Cardiac ventricle fibroblast (primary cell): ENCODE data around the gene RASGRP4. TPM values are rescaled to one million over a fixed set of nuclear protein-coding genes. Genes with fewer than 3 reads are reported as not detected.

Experiments
- total RNA-seq: library from RNA; depleted of rRNA; stranded (reverse); fragments of >200 nt; gene quantifications from 2 replicates; pipeline ENCODE4 v1.2.3, GENCODE V29; 2015

RASGRP4 gene, protein sequence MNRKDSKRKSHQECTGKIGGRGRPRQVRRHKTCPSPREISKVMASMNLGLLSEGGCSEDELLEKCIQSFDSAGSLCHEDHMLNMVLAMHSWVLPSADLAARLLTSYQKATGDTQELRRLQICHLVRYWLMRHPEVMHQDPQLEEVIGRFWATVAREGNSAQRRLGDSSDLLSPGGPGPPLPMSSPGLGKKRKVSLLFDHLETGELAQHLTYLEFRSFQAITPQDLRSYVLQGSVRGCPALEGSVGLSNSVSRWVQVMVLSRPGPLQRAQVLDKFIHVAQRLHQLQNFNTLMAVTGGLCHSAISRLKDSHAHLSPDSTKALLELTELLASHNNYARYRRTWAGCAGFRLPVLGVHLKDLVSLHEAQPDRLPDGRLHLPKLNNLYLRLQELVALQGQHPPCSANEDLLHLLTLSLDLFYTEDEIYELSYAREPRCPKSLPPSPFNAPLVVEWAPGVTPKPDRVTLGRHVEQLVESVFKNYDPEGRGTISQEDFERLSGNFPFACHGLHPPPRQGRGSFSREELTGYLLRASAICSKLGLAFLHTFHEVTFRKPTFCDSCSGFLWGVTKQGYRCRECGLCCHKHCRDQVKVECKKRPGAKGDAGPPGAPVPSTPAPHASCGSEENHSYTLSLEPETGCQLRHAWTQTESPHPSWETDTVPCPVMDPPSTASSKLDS
- total RNA-seq = not detected in 2 replicates

DNA sequence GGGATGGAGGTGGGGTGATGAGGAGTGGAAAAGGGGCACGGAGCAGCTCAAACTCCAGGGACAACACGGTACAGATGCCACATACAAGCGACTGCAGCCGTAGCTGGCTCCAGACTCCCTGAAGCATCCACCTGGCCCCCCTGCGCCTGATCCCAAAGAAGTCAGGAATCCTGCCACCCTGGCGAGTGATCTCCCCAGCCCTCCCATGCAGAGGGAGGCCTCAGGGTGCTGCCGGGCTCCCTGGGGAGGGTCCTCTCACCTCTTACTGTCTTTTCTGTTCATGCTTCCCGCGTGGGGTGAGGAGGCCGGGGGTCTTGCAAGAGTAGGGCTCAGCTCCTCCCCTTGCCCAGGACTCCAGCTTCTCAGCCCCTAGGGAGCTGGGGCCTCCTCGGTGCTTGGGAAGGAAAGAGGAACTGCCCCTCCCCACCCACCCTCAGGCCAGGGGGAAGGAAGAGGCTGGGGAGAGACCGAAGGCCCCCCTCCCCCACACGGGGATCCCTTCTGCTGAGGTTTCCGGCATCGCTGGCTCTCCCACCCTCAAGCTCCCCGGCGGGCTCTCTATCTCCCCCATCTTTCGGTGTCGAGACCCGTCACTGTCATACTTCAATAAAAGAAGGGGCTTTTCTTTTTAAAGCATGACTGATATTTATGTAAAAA lies at the start of gene RASGRP4:
TSS of gene RASGRP4 (minus strand) at position 410 of the 657 bp plus-strand sequence. CDS start at position 282, 128 bp downstream.

DNA sequence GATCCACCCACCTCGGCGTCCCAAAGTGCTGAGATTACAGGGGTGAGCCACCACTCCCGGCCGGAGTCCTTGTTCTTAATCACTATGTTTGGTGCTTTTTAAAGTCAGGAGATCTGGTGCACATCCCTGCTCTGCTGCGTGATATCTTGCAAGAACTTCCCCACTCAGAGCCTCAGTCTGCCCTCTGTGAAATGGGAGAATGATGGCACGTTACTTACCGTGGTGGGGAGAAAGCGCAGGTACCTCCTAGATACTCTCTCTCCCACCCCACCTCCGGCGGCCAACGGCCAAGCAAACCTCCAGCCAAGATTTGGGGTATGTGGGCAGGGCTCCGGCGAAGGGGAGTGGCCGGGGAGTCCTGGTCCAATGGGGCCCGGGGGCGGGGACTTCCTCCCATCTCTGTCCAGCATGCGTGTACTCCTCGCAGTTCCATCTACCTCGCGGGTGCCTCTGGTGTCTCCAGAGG lies 7.3 kb upstream of the RASGRP4 start, which contains the start of gene RYR1:
TSS of gene RYR1 (plus strand) at position 424 of the 466 bp plus-strand sequence. CDS start 139 bp downstream, outside the sequence.

DNA sequence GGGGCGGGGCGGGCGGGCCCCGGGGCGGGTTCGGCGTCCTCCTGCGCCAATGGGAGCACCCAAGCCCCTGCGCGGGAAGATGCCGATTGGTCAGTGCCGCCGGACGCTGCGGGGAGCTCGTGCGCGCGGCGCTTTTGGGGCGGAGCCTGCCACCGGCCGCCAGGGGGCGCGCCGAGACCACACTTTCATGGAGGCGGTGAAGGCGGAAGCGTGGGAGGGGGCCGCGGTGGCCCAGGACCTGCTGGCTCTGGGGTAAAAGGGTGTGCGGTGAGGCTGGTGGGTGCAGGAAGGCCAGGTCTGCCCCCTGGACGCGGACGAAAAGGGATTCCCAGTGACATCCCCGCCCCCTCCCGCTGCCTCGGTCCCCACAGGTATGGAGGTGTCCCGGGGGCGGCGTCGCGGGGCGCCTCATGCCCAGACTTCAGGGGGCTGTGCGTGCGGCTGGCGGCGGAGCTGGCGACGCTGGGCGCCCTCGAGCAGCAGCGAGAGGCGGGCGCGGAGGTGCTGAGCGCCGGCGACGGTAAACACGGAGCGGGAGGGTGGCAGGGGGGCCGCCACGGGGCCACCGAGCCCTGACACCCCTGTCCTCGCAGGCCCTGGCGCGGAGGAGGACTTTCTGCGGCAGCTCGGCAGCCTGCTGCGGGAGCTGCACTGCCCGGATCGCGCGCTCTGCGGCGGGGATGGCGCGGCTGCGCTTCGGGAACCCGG lies 22.9 kb downstream of the RASGRP4 start, which contains the start of gene FAM98C:
TSS of gene FAM98C (plus strand) at position 127 of the 708 bp plus-strand sequence. CDS start at position 188, 61 bp downstream.

DNA sequence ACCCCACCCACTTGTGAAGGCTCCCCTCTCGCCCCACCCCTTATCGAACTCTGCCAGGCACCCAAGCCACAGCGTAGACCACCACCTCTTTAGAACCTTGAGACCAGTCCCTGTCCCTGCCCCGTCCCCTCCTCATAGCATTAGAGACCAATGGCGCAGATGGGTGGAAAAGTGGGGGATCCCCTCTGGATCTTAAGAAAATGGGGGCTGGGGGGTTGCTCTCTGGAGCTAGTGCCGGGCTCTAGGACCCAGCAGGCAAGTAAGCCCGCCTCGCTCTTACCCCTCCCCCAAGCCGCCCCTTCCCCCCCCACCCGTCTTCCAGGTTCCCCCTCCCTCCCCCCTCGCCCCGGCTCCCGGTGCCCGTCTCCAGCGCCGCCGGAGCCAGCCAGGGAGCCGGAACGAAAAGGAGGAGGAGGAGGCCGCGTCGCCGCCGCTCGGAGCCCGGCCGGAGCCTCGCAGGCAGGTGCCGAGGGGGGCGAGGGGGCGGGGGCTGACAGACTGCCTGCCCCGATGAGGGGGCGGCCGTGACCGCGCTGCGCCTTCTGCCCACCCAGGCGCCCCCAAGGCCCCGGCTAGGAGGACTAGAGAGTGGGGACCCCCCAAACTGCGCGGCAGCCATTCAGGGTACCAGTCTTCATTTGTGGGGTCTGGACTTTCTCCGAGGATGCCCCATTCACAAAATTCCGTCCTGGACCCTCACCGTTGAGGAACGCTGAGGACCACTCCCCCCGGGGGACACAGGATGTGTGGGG lies 37.5 kb downstream of the RASGRP4 start, which contains the start of gene SPRED3:
TSS of gene SPRED3 (plus strand) at position 349 of the 752 bp plus-strand sequence. CDS start 1,606 bp downstream, outside the sequence.

DNA sequence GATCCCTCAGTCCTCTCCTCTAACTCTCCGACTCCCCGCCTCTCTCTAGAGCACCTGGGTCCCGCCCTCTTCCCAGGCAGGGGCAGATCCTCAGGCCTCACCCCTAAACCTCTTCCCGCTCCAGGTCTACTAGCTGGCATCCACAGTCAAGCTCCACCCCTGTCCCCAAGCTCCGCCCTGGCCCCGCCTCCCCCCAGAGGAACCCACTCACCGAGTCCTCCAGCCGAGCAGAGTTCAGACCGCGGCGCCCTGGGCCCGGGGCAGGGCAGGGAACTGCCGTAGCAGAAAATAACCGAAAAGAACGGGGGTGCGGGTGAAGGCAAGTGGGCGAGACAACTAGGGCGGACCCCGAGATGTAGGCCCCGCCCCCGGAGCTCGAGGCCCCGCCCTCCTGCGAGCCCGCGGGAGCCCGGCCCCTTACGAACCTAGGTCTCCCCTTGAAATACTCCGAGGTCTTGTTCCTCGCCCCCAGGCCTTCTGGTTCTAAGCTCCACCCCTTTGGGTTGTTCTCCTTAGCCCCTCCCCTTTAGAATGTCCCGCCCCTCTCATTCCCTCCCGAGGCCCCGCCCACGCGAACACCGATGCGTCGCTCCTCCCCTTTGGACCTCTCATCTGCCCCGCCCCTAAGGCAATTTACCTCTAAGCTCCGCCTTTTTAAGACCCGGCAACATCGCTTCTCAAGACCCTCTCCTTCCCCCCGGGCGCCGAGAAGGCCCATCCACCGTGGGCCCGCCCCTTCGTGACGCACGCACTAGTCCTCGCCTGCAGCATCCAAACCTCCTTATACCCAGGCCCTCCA lies 38.3 kb downstream of the RASGRP4 start, which contains the start of gene GGN:
TSS of gene GGN (minus strand) at position 485 of the 799 bp plus-strand sequence. CDS start 773 bp downstream, outside the sequence.

DNA sequence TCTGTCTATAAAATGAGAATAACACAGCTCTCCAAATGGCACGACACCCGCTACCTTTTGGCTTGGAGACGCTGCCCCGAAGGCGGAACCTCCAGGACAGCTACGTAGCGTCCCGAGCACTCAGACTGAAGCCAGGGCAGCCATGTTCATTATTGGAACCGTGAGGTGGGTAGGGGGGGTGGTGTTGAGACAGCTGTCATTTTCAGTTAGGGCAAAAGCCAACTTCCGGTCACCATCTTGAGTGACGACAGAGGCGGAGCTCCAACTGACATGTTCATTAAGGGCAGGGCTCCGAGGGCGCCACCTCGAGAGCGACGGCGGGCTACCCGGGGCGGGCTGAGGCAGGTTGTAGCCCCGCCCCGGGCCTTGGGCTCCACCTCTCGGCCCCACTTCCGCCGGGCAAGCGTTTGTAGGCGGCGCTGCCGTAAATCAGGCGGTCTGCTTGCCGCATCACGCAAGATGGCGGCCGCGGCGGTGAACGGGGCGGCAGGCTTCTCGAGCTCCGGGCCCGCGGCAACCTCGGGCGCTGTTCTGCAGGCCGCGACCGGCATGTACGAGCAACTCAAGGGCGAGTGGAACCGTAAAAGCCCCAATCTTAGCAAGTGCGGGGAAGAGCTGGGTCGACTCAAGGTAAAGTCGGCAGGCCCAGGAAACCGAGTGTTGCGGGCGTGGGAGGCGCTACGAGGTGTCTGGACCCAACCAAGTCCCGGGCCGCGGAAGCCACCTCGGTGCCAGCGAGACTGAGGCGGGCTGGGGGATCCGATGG lies 51.5 kb downstream of the RASGRP4 start, which contains the start of gene PSMD8:
TSS of gene PSMD8 (plus strand) at position 240 of the 766 bp plus-strand sequence. CDS start at position 271, 31 bp downstream.

Other genes starting within 250 kb of the RASGRP4 start
- gene DPF1, start 202.0 kb downstream of the RASGRP4 start, total RNA-seq = 0.24 TPM in 1 of 2 replicates, not detected in the other
- gene PPP1R14A, start 169.8 kb downstream of the RASGRP4 start, total RNA-seq = 0.44 and 8.5 TPM in 2 replicates
- gene SPINT2, start 161.6 kb downstream of the RASGRP4 start, total RNA-seq = not detected in 2 replicates
- gene C19orf33, start 122.0 kb downstream of the RASGRP4 start, total RNA-seq = not detected in 2 replicates
- gene YIF1B, start 110.3 kb downstream of the RASGRP4 start, total RNA-seq = 36.3 and 39.9 TPM in 2 replicates
- 2.3 and 2.8 TPM in 2 replicates for gene KCNK6, start 106.4 kb downstream of the RASGRP4 start, total RNA-seq
- gene CATSPERG, start 90.4 kb downstream of the RASGRP4 start, total RNA-seq = 0.37 TPM in 1 of 2 replicates, not detected in the other
- 134 and 204 TPM in 2 replicates for gene PSMD8, start 51.6 kb downstream of the RASGRP4 start, total RNA-seq
- gene GGN, start 38.2 kb downstream of the RASGRP4 start, total RNA-seq = 0.49 and 2.1 TPM in 2 replicates
- gene SPRED3, start 37.5 kb downstream of the RASGRP4 start, total RNA-seq = 1.4 and 2.1 TPM in 2 replicates
- gene FAM98C, start 23.1 kb downstream of the RASGRP4 start, total RNA-seq = 14.0 and 26.8 TPM in 2 replicates
- gene RYR1, start 7.5 kb upstream of the RASGRP4 start, total RNA-seq = under 0.01 TPM in 1 of 2 replicates, not detected in the other
- not detected in 2 replicates for gene MAP4K1, start 191.7 kb upstream of the RASGRP4 start, total RNA-seq
- gene EIF3K, start 193.0 kb upstream of the RASGRP4 start, total RNA-seq = 249 and 281 TPM in 2 replicates
- gene ACTN4, start 221.4 kb upstream of the RASGRP4 start, total RNA-seq = 190 and 231 TPM in 2 replicates